ENCODE results near the gene GPR137C. TPM values are rescaled to one million over a fixed set of nuclear protein-coding genes. Genes with fewer than 3 reads are reported as not detected.

Gene GPR137C
- total RNA-seq, 1 donor from 2014 or later: 0.26 TPM

DNA sequence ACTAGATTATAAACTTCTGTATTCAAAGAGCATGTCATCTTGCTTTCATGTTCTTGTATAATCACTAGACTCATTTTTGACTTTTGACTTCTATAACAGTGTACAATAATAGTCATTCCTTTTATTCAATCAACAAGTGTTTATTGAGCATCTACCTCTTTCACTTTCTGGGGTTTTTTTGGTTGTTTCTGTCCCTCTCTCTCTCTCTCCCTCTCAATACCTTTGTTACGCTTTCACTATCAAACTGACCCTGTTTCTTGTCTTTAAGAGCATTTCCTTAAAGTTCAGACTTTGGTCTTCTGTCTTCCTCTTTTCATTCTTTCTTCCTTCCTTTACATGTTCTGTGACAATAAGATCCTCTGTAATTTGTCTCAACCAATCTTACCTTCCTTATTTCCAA is 49.5 kb downstream of the GPR137C start:
- FAIRE-seq (no peak), DNase-seq (ENCODE audit: low read depth) (no peak)
- TF ChIP-seq, protein P1, sequence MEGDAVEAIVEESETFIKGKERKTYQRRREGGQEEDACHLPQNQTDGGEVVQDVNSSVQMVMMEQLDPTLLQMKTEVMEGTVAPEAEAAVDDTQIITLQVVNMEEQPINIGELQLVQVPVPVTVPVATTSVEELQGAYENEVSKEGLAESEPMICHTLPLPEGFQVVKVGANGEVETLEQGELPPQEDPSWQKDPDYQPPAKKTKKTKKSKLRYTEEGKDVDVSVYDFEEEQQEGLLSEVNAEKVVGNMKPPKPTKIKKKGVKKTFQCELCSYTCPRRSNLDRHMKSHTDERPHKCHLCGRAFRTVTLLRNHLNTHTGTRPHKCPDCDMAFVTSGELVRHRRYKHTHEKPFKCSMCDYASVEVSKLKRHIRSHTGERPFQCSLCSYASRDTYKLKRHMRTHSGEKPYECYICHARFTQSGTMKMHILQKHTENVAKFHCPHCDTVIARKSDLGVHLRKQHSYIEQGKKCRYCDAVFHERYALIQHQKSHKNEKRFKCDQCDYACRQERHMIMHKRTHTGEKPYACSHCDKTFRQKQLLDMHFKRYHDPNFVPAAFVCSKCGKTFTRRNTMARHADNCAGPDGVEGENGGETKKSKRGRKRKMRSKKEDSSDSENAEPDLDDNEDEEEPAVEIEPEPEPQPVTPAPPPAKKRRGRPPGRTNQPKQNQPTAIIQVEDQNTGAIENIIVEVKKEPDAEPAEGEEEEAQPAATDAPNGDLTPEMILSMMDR (IDR thresholded peaks at IDR 0.05; ENCODE audit: insufficient read depth, low read length, severe bottlenecking): no peak
- Histone ChIP-seq H3K27me3 (ENCODE audit: control insufficient read depth, insufficient read depth, low read length) (no peaks in the 10 kb centered on the region), H3K4me3 (ENCODE audit: low read depth, low read length) (no peak overlapping the region), H3K36me3 (ENCODE audit: control insufficient read depth, insufficient read depth, low read length) (no peaks in the 10 kb centered on the region)

GRCh38 chr14:52607061-52607460 is 54.4 kb downstream of the GPR137C start:
- H3K27me3 ChIP-seq (ENCODE audit: control insufficient read depth, insufficient read depth, low read length): no peaks in the 10 kb centered on the region
- no peaks in the 10 kb centered on the region for H3K36me3 ChIP-seq (ENCODE audit: control insufficient read depth, insufficient read depth, low read length)
- DNase-seq (ENCODE audit: low read depth) (no peak), FAIRE-seq (no peak)
- no peak overlapping the region for H3K4me3 ChIP-seq (ENCODE audit: low read depth, low read length)
- TF ChIP-seq, protein P1 (IDR thresholded peaks at IDR 0.05; ENCODE audit: insufficient read depth, low read length, severe bottlenecking): no peak

DNA sequence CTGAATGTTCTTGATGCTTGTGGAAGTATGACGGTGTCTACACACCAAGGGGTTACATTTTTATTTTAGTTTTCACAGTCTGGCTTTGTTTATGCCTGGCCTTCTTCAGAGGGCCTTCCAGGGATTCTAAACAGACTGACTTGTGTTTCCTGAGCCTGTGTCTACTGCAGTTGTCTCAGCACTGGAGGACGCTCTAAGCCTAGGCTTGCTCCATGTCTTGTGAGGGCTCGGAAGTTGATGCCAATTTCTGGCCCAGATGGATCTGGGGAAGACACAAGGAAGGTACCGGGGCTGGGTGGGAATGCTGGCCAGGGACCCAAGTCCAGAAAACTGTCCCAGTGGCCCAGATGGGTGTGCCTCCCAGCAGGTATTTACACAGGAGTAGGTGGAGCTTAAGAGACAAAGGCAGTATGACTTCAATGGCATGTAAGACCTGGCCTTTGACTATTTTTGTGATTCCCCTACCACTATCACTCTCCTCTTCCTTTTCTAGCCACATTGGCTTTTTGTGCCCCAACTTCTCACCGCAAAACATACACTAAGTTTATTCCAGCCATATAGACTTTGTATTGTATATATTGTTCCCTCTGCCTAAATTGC is 56.9 kb downstream of the GPR137C start:
- peak; percentile 66 for FAIRE-seq
- no peaks in the 10 kb centered on the region for H3K36me3 ChIP-seq (ENCODE audit: control insufficient read depth, insufficient read depth, low read length)
- no peak for DNase-seq (ENCODE audit: low read depth)
- TF ChIP-seq, protein P1 (IDR thresholded peaks at IDR 0.05; ENCODE audit: insufficient read depth, low read length, severe bottlenecking): no peak
- H3K4me3 ChIP-seq (ENCODE audit: low read depth, low read length): no peak overlapping the region
- no peaks in the 10 kb centered on the region for H3K27me3 ChIP-seq (ENCODE audit: control insufficient read depth, insufficient read depth, low read length)

GRCh38 chr14:52610187-52610586 is 57.6 kb downstream of the GPR137C start:
- Histone ChIP-seq H3K4me3 (ENCODE audit: low read depth, low read length) (no peak overlapping the region), H3K36me3 (ENCODE audit: control insufficient read depth, insufficient read depth, low read length) (no peaks in the 10 kb centered on the region), H3K27me3 (ENCODE audit: control insufficient read depth, insufficient read depth, low read length) (no peaks in the 10 kb centered on the region)
- TF ChIP-seq, protein P1 (IDR thresholded peaks at IDR 0.05; ENCODE audit: insufficient read depth, low read length, severe bottlenecking): no peak
- FAIRE-seq: no peak
- DNase-seq (ENCODE audit: low read depth): no peak

- Histone ChIP-seq H3K36me3 (ENCODE audit: control insufficient read depth, insufficient read depth, low read length) (no peaks in the 10 kb centered on the region), H3K4me3 (ENCODE audit: low read depth, low read length) (no peak overlapping the region), H3K27me3 (ENCODE audit: control insufficient read depth, insufficient read depth, low read length) (no peaks in the 10 kb centered on the region)
- TF ChIP-seq, protein P1 (IDR thresholded peaks at IDR 0.05; ENCODE audit: insufficient read depth, low read length, severe bottlenecking): no peak
- no peak for FAIRE-seq
- no peak for DNase-seq (ENCODE audit: low read depth)
Measured at GRCh38 chr14:52618602-52619001, 66.0 kb downstream of the GPR137C start.

GRCh38 chr14:52619687-52620086 is 67.1 kb downstream of the GPR137C start:
- DNase-seq (ENCODE audit: low read depth): no peak
- H3K27me3 ChIP-seq (ENCODE audit: control insufficient read depth, insufficient read depth, low read length): no peaks in the 10 kb centered on the region
- H3K4me3 ChIP-seq (ENCODE audit: low read depth, low read length): no peak overlapping the region
- FAIRE-seq: no peak
- H3K36me3 ChIP-seq (ENCODE audit: control insufficient read depth, insufficient read depth, low read length): no peaks in the 10 kb centered on the region
- TF ChIP-seq, protein P1 (IDR thresholded peaks at IDR 0.05; ENCODE audit: insufficient read depth, low read length, severe bottlenecking): no peak
